Measurements from ENCODE around the gene DTNBP1.
A peak's percentile ranks its signal among the peaks of the same experiment; 100 is the strongest.

GRCh38 chr6:15491255-15491985 lies 171.4 kb downstream of the DTNBP1 start:
- TF ChIP-seq POLR2A (IDR thresholded peaks at IDR 0.05) (no peak), CTCF (IDR thresholded peaks at IDR 0.05) (peak; percentile 83 to 93 (median 92))

Data from testis (tissue), 2 donors.